GM10266 (cell line): ENCODE measurements around the gene WDR27.
"Not testable (repeated sequence)": the region's sequence is repeated elsewhere in the genome, so short reads cannot be mapped to it uniquely, and the experiment has no call there.

ENCODE experiments used
- DNase-seq: peaks from one replicate; pipeline ENCODE4 v3.0.0; 2012; ENCODE audit errors: extremely low spot score
- TF ChIP-seq, protein P1 (sequence below): IDR thresholded peaks from 2 replicates; pipeline ENCODE4 v1.5.1; 2012; ENCODE audit warnings: mild to moderate bottlenecking, low read depth; ENCODE audit not compliant: control insufficient read depth, insufficient read depth; ENCODE audit errors: missing control alignments

The WDR27 gene

DNA sequence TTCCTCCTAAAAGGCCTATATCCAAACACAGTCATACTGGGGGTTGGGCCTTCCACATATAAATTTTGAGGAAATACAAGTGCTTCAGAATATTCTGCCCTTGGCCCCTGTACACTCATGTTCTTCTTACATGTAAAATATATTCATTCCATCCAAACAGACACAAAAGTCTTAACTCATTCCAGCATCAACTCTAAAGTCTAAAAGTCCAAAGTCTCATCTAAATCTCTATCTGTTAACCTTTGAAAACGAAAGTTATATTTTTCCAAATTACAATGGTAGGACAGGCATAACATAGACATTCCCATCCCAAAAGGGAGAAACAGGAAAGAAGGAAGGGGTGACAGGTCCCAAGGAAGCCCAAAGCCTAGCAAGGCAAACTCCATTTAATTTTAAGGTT, 232.8 kb downstream of the WDR27 start:
- TF ChIP-seq, protein P1, sequence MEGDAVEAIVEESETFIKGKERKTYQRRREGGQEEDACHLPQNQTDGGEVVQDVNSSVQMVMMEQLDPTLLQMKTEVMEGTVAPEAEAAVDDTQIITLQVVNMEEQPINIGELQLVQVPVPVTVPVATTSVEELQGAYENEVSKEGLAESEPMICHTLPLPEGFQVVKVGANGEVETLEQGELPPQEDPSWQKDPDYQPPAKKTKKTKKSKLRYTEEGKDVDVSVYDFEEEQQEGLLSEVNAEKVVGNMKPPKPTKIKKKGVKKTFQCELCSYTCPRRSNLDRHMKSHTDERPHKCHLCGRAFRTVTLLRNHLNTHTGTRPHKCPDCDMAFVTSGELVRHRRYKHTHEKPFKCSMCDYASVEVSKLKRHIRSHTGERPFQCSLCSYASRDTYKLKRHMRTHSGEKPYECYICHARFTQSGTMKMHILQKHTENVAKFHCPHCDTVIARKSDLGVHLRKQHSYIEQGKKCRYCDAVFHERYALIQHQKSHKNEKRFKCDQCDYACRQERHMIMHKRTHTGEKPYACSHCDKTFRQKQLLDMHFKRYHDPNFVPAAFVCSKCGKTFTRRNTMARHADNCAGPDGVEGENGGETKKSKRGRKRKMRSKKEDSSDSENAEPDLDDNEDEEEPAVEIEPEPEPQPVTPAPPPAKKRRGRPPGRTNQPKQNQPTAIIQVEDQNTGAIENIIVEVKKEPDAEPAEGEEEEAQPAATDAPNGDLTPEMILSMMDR, result no peak
- no peak for DNase-seq

DNA sequence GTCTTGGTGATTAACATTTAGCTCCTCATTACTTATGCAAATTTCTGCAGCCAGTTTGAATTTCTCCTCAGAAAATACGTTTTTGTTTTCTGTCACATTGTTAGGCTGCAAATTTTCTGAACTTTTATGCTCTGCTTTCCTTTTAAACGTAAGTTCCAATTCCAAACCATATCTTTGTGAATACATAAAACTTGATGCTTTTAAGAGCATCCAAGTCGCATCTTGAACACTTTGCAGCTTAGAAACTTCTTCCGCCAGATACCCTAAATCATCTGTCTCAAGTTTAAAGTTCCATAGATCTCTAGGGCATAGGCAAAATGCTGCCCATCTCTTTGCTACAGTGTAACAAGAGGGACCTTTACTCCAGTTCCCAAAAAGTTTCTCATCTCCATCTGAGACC, 234.1 kb downstream of the WDR27 start:
- DNase-seq, result not testable (repeated sequence)

DNA sequence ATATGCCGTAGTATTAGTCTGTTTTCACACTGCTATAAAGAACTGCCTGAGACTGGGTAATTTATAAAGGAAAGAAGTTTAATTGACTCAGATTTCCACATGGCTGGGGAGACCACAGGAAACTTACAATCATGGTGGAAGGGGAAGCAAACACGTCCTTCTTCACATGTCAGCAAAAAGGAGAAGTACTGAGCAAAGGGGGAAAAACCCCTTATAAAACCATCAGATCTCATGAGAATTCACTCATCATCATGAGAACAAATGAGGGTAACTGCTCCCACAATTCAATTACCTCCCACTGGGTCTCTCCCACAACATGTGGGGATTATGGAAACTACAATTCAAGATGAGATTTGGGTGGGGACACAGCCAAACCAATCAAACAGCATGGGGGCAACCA, 235.6 kb downstream of the WDR27 start:
- not testable (repeated sequence) for DNase-seq

DNA sequence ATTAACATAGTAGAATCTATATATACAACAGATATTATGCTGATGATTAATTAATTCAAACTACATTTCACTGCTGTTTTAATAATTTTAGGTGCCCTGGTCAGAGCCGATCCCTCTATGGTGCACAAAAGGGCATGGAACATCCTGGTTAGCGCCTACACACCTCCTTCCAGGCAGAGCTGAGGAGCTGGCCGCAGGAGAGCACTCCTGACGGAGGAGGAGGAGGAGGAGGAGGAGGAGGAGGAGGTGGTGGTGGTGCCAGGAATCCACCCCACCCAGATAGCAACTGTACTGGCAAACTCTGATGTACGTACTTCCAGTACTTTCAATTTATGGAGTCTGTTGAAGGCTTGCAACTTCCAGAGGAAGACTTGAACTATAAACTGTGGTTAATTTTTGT, 244.1 kb downstream of the WDR27 start:
- no peak for DNase-seq
- TF ChIP-seq, protein P1, result no peak

DNA sequence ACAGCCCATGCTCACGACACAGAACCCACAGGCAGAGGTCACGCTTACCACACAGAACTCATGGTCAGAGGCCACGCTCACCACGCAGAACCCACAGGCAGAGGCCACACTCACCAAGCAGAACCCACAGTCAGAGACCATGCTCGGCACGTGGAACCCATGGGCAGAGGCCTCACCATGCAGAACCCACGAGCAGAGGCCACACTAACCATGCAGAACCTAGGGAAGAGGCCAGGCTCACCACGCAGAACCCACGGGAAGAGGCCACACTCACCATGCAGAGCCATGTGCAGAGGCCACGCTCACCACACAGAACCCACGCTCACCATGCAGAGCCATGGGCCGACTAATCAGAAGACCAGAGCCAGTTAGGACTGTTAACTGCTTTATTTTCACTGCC, 245.0 kb downstream of the WDR27 start:
- no peak for DNase-seq
- TF ChIP-seq, protein P1, result no peak

DNA sequence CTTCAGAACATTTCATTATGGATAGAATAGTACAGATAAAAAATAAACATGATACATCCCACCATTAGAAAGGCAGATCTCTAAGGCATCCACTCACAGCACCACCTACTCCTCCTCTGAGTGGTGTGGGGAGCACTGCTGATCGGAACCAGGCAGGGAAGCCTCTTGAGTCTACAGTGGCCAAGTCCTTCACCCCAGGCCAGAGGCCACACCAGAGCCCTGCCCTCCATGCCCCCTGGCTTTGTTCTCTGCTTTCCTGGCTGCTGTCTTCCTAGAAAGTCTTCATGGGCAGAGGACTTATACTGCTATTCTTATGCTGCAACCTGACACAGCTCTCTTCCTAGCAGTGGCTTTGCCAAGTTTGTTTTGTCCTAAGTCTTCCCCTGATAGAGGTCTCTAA, 246.4 kb downstream of the WDR27 start:
- no peak for DNase-seq

DNA sequence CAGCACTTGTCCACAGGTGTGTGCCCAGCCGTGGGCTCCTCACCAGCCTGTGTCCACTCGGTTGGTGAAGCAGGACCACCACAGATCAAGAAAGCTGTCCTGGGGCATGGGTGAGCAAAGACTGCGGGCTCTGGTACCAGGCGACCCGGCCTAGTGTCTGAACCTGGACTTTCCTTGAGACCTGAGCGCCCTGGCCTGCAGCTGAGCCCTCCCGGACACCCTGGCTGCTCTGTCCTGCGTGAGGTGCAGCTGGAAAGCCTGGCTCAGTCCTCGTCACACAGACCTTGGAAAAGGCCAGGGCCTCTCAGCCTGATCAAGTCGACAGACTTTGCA, 247.0 kb downstream of the WDR27 start:
- TF ChIP-seq, protein P1, result no peak
- no peak for DNase-seq

More for the DNA sequence above, 246.4 kb downstream of the WDR27 start:
- TF ChIP-seq, protein P1, result no peak

DNA sequence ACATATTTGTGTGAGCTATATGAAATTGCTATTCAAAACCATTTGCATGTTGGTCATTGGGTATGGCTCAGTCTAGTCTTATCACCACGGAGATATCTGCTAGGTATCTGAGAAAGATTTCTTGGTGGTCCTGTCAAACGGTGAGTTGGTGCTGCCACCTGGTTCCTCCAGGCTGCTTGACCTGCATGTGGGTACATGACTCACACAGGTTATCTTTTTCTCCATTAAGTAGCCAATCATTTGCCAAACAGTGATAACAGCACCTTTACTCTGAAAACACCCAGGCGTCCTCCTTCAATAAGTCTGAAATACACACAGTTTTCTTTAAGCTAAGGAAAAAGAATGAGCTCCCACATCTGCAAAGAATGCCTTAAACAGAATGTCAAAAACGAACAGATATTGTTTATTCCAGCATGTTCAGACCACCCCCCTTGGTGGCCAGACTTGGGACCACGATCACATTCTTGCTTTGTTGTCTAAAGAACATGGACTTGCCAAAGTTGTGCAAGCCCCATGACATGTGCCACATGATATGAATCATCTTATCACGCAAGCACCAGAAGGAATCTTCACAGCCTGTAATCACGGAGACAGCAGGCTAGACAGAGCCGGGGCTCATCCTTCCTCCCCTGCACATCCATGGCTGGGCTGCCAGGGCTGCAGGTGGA, 247.5 kb downstream of the WDR27 start:
- no peak for DNase-seq
- TF ChIP-seq, protein P1, result no peak
